Measurements from ENCODE around the gene PCSK1N. TPM values are rescaled to one million over a fixed set of nuclear protein-coding genes. Genes with fewer than 3 reads are reported as not detected.
"Not testable (repeated sequence)": the region's sequence is repeated elsewhere in the genome, so short reads cannot be mapped to it uniquely, and the experiment has no call there.

The PCSK1N gene, protein sequence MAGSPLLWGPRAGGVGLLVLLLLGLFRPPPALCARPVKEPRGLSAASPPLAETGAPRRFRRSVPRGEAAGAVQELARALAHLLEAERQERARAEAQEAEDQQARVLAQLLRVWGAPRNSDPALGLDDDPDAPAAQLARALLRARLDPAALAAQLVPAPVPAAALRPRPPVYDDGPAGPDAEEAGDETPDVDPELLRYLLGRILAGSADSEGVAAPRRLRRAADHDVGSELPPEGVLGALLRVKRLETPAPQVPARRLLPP
- total RNA-seq = 7.1 and 8.5 TPM in 2 replicates
- 5.4 and 8.7 TPM in 2 replicates for polyA plus RNA-seq

DNA sequence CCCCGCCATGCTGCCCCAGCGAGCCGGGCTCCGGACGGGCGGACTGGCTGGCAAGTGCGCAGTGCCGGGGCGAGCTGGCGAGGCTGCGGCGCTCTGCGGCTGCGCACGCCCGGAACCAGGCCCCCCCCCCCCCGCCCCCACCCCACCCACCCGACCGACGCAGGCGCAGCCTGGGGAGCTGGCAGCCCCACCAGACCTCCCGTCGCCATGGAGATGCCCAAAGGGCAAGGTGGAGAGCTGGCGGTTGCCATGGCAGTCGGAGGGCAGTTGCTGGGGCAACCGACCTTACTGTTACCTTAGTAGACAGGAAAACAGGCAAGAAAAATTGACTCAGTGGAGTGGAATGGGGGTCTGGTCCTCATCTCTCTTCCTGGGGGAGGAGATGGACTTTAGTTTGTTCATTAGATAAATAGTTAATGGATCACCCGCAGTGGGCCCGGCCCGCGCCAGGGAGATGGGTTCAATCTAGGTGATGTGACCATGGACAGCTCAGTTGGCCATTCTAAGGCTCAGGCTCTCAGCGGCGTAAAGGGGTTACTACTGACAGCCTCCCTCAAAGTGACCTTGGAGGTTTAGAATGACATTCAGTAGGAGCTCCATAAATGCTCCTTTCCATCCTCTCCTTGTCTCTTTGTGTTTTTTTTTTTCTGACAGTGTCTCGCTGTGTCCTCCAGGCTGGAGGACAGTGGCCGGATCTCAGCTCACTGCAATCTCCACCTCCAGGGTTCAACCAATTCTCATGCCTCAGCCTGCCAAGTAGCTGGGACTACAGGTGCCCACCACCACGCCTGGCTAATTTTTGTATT lies at the start of gene PCSK1N:
Gene PCSK1N (minus strand): TSS at position 87 of the 806 bp plus-strand sequence. CDS start 78 bp downstream, at position 9.
- Histone ChIP-seq H3K27me3 (peaks cover 74% of the 10 kb centered on the region), H3K36me3 (no peaks in the 10 kb centered on the region), H3K9me3 (ENCODE audit: low read depth) (no peaks in the 10 kb centered on the region), H3K4me3 (peak within 1 kb of the TSS; percentile 41), H3K4me1 (ENCODE audit: low read depth) (no peaks in the 10 kb centered on the region), H3K27ac (no peak within 1 kb of the TSS)
- no peak for DNase-seq (ENCODE audit: low read depth in 1 of 2, low spot score in 1 of 2)
- TF ChIP-seq, protein P1, sequence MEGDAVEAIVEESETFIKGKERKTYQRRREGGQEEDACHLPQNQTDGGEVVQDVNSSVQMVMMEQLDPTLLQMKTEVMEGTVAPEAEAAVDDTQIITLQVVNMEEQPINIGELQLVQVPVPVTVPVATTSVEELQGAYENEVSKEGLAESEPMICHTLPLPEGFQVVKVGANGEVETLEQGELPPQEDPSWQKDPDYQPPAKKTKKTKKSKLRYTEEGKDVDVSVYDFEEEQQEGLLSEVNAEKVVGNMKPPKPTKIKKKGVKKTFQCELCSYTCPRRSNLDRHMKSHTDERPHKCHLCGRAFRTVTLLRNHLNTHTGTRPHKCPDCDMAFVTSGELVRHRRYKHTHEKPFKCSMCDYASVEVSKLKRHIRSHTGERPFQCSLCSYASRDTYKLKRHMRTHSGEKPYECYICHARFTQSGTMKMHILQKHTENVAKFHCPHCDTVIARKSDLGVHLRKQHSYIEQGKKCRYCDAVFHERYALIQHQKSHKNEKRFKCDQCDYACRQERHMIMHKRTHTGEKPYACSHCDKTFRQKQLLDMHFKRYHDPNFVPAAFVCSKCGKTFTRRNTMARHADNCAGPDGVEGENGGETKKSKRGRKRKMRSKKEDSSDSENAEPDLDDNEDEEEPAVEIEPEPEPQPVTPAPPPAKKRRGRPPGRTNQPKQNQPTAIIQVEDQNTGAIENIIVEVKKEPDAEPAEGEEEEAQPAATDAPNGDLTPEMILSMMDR (IDR thresholded peaks at IDR 0.05; ENCODE audit: low read depth, low read length) = no peak

DNA sequence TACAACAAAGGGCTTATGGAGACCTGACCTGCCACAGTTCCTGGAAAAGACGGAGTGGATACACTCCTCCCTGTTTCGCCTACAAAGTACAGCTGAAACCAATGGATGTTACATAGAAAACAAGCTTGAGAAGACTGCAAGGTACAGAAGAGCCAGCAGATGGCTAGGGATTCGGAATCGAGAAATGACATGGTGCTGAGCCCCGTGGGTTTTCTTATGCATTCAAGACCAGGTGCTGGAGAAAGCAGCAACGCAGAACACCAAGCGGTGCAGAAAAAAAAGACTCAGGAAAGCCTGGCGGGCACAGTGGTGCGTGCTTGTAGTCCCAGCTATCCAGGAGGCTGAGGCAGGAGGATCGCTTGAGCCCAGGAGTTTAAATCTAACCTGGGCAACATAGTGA lies 48.3 kb upstream of the PCSK1N start:
- H3K27me3 ChIP-seq = no peaks in the 10 kb centered on the region
- TF ChIP-seq, protein P1 (IDR thresholded peaks at IDR 0.05; ENCODE audit: low read depth, low read length) = no peak
- no peaks in the 10 kb centered on the region for H3K4me1 ChIP-seq (ENCODE audit: low read depth)
- no peak overlapping the region for H3K4me3 ChIP-seq
- no peak for DNase-seq (ENCODE audit: low read depth in 1 of 2, low spot score in 1 of 2)
- H3K9me3 ChIP-seq (ENCODE audit: low read depth) = no peaks in the 10 kb centered on the region
- no peaks in the 10 kb centered on the region for H3K36me3 ChIP-seq
- no peak overlapping the region for H3K27ac ChIP-seq

DNA sequence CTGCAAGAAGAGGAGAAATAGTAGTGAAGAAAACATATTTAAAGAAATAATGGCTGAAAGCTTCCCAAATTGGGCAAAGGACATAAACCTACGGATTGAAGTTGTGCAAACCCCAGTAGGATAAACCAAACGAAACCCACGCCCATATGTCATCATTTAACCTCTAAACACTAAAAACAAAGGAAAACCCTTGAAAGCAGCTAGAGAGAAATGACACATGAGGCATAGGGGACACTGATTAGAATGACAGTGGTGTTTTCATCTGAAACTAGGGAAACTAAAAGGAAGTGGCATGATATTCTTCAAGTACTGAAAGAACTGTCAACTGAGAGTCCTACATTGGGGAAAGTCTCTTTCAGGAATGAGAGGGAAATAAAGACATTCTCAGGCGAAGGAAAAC lies 41.5 kb upstream of the PCSK1N start:
- not testable (repeated sequence) for H3K4me1 ChIP-seq (ENCODE audit: low read depth); H3K36me3 ChIP-seq; H3K27me3 ChIP-seq; DNase-seq (ENCODE audit: low read depth in 1 of 2, low spot score in 1 of 2); H3K27ac ChIP-seq; H3K4me3 ChIP-seq; H3K9me3 ChIP-seq (ENCODE audit: low read depth)

DNA sequence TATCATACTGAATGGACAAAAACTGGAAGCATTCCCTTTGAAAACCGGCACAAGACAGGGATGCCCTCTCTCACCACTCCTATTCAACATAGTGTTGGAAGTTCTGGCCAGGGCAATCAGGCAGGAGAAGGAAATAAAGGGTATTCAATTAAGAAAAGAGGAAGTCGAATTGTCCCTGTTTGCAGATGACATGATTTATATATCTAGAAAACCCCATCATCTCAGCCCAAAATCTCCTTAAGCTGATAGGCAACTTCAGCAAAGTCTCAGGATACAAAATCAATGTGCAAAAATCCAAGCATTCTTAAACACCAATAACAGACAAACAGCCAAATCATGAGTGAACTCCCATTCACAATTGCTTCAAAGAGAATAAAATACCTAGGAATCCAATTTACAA lies 36.6 kb upstream of the PCSK1N start:
- H3K4me3 ChIP-seq; H3K9me3 ChIP-seq (ENCODE audit: low read depth); H3K4me1 ChIP-seq (ENCODE audit: low read depth); H3K36me3 ChIP-seq; DNase-seq (ENCODE audit: low read depth in 1 of 2, low spot score in 1 of 2); H3K27me3 ChIP-seq; H3K27ac ChIP-seq: not testable (repeated sequence)

DNA sequence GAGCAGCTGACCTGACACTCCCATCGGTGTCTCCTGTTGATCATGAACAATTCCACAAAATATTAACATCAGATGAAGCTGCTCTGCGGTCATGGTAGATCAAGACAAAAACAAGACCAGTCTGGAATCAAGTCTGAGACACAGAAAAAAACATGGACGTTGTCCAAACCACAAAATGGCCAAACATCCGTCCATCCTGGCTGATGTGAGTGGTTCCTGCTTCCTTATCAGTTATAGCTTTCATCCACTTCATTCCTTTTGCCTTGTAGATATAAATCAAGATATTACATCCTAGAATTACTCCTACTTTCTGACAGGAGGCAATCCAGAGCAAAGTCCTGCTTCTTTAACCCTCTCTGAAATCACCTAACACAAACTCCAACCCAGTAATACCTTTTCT lies 28.8 kb upstream of the PCSK1N start:
- TF ChIP-seq, protein P1 (IDR thresholded peaks at IDR 0.05; ENCODE audit: low read depth, low read length) = no peak
- Histone ChIP-seq H3K4me1 (ENCODE audit: low read depth) (no peaks in the 10 kb centered on the region), H3K27me3 (no peaks in the 10 kb centered on the region), H3K9me3 (ENCODE audit: low read depth) (no peaks in the 10 kb centered on the region), H3K27ac (no peak overlapping the region), H3K4me3 (no peak overlapping the region), H3K36me3 (no peaks in the 10 kb centered on the region)
- DNase-seq (ENCODE audit: low read depth in 1 of 2, low spot score in 1 of 2) = peak in 1 of 2 donors; percentile 48

DNA sequence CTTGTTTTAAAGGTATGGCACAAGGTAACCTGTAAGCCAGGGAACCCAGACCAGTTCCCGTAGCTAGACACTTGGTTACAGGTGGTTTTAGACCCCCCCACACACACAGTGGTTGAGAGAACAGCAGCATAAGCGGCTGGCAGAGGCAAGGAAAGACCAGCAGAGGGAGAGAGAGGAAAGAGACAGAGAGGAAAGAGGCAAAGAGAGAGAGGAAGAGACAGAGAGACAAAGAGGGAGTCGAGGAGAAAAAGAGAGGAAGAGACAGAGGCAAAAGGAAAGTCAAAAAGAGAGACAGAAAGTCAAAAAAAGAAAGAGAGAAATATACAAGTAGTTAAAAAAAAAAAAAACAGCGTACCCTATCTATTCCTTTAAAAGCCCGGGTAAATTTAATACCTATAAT lies 19.5 kb upstream of the PCSK1N start:
- Histone ChIP-seq H3K36me3 (no peaks in the 10 kb centered on the region), H3K4me1 (ENCODE audit: low read depth) (no peaks in the 10 kb centered on the region), H3K27ac (no peak overlapping the region), H3K27me3 (no peaks in the 10 kb centered on the region), H3K9me3 (ENCODE audit: low read depth) (no peaks in the 10 kb centered on the region), H3K4me3 (no peak overlapping the region)
- TF ChIP-seq, protein P1 (IDR thresholded peaks at IDR 0.05; ENCODE audit: low read depth, low read length) = peak; percentile 40
- peak in 1 of 2 donors; percentile 11 for DNase-seq (ENCODE audit: low read depth in 1 of 2, low spot score in 1 of 2)

DNA sequence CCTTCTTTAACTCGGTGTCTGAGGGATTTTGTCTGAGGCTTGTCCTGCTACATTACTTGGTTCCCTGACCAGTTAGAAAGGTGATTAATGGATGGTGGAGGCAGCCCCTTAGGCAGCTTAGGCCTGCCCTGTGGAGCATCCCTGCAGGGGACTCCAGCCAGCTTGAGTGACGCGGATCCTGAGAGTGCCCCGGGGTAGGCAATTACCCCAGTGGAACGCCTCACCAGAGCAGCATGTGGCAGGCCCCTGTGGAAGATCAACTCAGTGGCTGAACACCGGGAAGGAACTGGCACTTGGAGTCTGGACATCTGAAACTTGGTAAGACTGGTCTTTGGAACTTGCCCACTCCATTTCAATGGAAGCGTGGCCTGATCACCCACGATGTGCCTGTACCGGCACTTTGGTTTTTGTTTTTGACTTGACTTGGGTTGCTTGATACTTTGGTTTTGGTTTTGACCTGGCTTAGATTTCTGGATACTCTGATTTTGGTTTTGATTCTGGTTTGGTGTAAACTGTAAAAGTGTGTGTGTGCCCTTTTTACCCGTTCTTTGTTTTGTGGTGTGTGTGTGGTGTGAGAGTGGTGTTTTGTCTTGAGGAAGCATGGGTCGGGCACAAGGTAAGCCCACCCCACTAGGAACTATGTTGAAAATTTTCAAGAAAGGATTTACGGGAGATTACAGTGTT lies 18.9 kb upstream of the PCSK1N start:
- not testable (repeated sequence) for H3K27ac ChIP-seq; H3K4me3 ChIP-seq; DNase-seq (ENCODE audit: low read depth in 1 of 2, low spot score in 1 of 2); H3K4me1 ChIP-seq (ENCODE audit: low read depth); H3K9me3 ChIP-seq (ENCODE audit: low read depth); H3K36me3 ChIP-seq; H3K27me3 ChIP-seq

DNA sequence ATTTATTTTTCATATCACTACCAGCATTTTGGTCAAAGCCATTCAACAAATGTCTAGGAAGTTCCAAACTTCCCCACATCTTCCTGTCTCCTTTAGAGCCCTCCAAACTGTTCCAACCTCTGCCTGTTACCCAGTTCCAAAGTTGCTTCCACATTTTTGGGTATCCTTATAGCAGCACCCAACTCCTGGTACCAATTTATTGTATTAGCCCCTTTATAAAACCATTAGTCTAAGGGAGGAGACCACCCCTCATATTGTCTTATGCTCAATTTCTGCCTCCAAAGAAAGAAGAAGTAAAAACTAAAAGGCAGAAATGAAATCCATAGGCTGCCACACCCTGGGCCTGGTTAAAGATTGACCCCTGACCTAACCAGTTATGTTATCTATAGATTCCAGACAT lies 18.1 kb upstream of the PCSK1N start:
- H3K27me3 ChIP-seq; H3K27ac ChIP-seq; H3K4me1 ChIP-seq (ENCODE audit: low read depth); H3K9me3 ChIP-seq (ENCODE audit: low read depth); H3K36me3 ChIP-seq; DNase-seq (ENCODE audit: low read depth in 1 of 2, low spot score in 1 of 2); H3K4me3 ChIP-seq: not testable (repeated sequence)
